NCI-H510A treated with DMSO at 0.1 percent for 48 hours (cell line): ENCODE results near the gene CDADC1.
A peak's percentile ranks its signal among the peaks of the same experiment; 100 is the strongest.
"Not testable (repeated sequence)": the region's sequence is repeated elsewhere in the genome, so short reads cannot be mapped to it uniquely, and the experiment has no call there.

Experiments used
- DNase-seq: peaks from one replicate; lab custom pipeline; 2025; lab: John Stamatoyannopoulos, UW

CDADC1 gene

DNA sequence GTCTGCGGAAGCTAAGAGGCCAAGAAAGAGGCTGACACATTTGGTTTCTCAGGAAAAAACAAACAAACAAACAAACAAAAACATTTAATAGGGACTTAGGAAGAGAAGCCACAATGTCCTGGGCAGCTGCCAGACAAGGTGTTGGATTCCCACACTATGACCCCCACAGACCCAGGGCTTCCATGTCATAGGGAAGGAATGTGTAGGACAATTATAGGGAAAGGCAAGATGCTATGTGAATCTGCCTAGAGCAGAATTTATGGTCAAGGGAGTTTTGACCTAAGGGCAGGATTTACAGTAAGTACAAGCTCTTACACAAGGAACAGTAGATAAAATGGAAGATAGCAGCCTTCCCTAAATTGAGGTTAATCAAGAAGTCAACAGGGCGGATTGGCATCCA, 9.1 kb upstream of the CDADC1 start:
- DNase-seq, result no peak

DNA sequence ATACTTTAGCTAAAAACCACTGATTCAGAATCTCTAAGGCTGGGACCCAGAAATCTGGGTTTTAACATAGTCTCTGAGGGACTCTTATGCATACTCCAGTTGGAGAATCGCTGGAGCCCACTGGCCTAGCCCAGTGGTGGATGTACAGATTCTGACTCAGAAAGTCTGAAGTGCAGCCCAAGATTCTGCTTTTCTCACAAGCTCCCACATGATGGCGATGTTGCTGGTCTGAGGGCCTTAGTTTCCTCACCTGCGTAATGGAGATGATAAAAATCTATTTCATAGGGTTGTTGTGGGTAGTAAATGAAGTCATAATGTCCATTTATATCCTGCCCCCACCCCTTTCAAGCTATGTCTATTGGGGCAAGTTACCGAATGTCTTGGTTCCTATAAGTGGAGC, 7.7 kb upstream of the CDADC1 start:
- DNase-seq, result no peak

DNA sequence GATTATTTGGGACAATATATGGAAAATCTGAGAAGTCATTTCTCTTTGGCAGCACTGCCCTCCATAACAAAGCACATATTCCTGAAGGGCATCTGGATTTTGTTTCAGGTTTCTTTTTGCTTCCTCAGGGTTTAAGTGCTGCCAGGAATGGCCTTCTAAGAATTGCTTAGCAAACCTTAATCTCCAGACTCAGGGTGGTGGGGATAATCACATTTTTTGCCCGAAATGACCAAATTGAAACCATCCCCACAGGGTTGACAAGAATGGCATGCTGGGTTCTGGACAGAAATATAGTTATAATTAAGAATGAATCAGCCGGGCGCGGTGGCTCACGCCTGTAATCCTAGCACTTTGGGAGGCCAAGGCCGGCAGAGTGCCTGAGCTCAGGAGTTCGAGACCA, 6.4 kb upstream of the CDADC1 start:
- no peak for DNase-seq

DNA sequence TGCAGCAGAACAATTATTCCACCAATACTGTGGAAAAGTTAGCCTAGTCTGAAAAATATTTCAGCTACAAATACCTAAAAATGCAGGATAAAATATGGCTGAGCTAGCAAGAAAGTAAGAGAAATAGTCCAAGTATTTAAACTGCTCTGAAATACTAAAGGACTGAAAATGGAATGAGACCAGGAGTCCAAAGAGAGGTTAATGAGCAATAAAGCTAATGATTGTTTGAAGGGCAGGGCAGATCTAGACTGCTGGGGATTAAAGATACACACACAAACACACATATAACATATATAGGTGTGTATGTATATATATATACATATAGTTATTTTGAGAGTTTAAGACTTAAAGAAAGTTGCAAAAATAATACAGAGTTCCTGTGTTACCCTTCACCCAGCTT, 2.6 kb upstream of the CDADC1 start:
- no peak for DNase-seq

DNA sequence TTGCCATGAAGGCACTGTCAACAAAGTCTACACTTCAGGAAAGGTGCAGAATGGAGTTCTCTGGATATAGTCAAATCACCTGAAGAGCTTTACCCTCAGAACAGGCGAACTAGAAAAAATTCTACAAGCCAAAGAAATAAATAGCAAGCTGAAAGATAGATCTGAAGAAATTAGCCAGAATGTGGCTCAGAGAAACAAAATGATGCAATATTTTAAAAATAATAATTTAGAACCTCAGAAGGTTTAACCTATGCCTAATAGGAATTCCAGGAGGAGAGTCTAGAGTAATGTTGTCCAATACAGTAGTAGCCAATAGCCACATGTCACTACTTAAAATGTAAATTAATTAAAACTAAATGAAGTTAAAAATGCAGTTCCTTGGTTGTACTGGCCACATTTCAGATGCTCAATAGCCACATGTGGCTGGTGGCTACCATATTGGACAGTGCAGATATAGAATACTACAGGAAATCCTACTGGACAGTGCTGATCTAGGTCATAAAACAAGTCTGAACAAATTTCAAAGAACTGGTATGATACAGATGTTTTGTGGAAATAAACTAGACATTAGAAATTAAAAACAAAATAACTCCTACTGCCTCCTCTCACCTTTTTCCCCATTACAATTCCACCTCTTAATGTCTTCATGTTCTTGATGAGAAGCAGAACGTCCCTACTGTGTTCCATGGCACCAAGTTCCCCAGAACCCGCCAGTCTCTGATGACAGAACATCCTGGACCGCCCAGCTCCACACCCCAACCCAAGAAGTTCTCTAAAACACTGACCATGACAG, 679 bp upstream of the CDADC1 start:
- DNase-seq, result peak; percentile 14

DNA sequence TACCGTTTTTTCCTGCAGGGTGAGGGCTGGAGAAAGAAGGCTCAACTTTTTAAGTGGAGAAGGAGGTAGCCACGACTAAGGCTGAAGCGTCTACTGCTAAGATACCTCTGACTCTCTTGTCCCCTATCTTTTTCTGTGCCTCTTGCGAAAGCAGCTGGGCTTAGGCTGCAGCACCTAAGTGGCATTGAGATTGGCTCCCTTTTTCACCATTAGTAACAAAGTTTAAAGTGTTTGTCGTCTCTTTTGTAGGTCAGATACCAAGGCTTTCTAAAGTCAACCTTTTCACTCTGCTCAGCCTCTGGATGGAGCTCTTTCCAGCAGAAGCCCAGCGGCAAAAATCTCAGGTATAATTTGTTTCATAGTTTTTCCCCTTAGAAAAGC, 887 bp downstream of the CDADC1 start:
- no peak for DNase-seq

DNA sequence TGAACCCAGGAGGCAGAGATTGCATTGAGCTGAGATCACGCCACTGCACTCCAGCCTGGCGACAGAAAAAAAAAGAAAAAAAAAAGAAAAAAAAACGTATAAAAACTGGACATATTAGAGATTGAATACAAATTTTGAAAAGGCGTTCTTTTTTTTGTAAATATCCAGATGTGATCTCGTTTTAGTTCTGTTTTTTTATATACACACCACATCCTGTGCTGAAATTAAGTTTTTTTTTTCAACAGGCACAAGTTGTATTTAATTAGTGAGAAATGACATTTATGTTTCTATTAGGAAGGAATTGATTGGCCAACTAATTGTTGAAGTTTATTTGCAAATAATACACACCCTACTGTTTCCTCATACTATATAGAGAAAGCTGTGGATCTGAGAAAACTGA, 3.6 kb downstream of the CDADC1 start:
- no peak for DNase-seq

DNA sequence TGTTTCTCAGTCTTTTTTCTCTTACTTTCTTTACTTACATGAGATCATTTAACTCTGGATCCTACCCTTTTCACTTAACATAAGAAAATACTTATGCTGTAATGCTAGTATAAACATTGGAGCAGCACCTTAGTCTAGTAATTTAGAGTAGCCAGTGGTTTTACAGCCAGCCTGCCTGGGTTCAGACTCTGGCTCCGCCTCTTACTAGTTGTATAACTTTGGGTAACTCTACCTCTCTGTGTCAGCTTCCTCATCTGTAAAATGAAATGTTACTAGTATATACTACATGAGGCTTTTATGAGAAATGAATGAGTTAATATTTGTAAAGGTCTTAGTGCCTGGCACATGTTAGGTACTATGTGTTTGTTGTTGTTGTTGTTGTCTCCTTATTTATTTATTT, 5.6 kb downstream of the CDADC1 start:
- no peak for DNase-seq

DNA sequence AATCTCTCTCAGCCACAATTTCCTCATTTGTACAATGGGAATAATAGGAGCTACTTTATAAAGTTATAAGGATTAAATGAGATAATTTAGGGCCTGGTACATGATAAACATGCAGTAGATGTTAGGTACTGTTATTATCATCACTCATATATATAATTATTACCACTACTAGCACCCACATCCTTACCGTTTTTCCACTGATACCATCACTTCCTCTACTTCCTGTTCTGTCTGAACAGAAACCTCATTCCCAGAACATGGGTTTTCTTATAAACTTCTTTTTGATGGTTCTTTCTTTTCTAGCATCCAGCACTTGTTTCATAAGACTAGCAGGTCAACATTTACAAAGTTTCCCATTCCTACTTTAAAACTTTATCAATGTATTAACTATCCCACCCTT, 6.3 kb downstream of the CDADC1 start:
- DNase-seq, result no peak

DNA sequence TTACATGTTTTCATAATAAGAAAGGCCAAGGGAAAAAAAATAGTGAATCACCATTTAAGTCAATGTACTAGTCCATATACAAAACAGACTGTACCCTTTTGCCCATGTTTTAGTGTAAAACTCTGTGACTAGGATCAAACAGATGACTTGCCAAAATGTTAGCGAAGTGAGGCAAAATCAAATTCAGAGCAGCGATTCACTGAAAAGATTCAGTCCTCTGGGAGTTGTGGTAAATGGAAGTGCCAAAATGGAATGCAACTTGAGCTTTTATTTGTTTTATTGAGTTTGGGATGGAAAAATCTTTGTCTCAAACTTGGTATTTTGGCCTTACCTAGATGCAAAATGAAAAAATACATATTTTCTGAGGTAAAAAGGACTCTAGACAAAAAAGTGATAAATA, 9.1 kb downstream of the CDADC1 start:
- no peak for DNase-seq

DNA sequence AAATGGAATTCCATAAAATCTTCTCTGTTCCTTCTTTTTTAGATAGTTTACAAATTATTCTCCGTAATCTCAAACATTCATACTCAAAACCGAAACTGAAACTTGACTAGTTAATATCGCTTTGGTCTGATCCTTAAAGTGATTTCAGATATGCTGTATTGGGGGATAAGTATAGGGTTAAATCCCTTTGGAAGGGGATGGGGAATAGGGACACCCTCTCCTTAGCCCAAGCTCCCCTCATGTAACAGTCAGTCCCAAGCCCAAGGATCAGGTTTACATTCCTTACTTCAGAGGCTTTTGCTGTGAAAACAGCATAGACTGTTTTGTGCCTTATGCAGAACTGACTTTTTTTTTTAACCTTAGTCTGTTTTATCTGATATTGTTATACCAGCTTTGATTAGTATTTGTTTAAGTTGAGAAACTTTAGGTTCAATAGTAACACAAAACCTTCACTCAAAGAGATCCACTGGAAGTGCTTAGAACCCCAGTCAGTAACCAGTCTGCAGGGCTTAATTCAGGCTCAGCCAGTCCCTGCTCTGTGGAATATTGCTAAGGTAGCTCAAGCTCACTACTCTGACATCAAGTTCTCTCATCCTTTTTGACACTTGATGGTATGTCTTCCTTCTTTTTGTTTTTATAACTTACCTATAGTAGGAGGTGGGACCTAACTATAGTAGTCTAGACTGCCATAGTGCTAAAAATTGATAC, 10.5 kb downstream of the CDADC1 start:
- no peak for DNase-seq

DNA sequence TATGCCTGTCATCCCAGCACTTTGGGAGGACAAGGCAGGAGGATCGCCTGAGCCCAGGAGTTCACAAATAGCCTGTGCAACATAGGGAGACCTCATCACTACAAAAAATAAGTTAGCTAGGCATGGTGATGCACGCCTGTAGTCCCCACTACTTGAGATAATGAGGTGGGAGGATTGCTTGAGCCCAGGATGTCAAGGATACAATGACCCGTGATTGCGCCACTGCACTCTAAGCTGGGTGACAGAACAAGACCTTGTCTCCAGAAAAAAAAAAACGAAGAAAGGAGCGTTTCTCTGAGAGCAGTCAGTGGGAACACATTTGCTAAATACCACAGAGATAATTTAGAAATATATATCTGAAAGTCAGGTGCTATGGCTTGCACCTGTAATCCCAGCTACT, 11.9 kb downstream of the CDADC1 start:
- DNase-seq, result no peak

DNA sequence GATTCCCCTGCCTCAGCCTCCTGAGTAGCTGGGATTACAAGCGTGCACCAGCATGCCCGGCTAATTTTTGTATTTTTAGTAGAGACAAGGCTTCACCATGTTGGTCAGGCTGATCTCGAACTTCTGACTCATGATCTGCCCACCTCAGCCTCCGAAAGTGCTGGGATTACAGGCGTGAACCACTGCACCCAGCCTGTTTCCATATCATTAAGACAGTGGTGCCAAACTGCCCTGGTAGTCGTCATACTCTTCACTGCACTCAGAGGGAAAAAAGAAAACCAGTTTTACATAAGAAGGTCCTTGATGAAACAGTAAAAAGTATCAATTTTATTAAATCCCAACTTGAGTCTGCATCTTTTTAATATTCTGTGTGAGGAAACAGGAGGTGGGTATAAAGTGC, 14.9 kb downstream of the CDADC1 start:
- DNase-seq, result no peak

DNA sequence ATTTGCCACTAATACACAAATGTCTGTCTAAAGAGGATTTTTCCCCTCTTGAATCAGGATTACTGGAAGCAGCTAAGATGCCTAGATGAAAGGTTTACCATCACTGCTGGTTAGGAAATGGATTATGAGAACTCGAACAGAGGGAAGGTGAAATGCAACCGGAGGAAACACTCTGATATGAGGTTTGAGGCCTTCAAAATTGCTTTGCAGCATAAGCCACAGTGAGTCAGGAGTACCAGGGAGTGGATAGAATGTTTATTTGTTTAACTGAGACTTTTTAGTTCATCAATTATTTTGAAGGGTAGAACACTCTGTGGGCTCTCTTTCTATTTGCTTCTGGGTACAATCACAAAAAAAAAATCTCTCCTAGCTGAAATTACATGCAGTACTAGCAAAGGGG, 18.1 kb downstream of the CDADC1 start:
- DNase-seq, result no peak

DNA sequence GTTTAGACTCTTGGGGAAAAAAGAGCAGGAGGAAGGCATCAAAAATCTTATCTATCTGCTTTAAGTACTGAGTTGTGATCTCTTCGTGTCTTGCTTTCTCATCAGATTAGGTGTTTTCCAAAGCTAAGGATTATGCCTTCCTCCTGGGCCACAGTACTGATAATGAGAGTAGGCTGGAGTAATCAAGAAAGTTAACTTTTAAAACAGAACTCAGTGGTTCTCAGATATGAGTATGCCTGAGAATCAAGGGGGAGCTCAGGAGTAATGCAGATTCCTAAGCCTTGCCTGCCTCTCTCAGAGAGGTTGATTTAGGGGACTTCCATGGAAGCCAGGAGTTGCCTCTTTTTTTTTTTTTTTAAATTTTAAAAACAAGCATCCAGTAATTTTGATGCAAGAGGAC, 23.5 kb downstream of the CDADC1 start:
- no peak for DNase-seq

DNA sequence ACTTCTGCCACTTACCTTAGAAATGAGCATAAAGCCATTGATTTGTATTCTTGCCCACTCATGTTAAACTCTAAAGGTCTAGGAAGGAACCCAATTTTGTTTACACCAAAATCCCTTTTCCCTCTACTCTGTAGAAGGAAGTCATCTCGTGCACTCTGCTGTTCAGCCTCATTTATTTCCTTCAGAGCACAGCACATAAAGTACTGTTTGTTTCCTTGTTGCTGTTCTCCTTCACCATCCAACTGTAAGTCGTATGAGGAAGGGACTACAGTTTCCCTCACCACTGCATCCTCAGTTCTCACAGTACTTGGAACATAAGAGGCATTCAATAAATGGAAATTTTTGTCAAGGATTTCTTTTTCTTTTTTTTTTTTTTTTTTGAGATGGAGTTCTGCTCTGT, 24.6 kb downstream of the CDADC1 start:
- no peak for DNase-seq

DNA sequence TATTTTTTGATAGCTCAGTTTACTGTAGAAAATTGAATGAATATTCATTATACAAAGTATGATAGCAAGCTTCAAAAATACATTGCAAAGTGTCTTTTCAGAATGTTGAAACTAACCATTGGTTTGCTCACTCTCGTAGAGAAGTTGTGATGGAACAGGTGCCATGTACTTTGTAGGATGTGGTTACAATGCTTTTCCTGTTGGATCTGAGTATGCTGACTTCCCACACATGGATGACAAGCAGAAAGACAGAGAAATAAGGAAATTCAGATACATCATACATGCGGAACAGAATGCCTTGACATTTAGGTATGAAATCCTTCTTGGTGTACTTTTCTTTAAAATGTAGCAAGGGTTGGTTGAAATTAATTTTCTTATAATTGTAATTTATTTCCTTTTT, 30.5 kb downstream of the CDADC1 start:
- DNase-seq, result no peak

DNA sequence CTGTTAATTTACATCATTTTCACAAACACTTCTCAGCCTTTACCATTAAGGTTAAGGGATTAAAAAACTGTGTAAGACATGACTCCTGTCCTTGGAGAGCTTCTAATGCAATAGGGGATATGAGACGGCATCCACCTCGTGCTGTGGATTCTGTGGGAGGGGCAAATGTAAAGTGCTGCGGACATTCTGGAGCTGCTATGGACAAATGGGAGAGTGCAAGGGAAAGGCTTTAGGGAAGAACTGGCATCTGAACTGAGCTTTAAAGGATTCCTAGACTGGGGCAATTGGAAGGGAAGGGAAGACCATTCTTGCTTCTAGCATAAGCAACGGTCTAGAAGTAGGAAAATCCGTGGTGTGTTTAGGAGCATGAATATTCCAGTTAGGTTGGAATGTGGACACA, 31.4 kb downstream of the CDADC1 start:
- DNase-seq, result no peak

DNA sequence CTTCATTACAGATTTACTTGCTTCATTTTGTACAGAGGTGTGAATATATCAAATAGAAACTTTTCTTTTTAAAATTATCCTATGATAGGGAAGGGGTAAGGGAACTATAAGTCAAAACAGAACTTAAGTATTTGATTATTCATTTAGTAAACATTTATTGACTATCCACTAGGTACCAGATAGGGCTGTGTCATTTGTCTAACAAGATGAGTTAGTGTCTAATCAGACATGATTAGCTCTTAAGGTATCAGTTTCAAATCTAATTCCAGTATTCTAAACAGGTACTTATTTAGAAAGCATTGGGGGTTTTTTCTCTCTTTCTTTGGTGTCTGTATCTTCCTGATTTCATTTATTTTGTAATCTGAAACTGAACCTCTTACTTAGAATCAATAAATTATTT, 32.2 kb downstream of the CDADC1 start:
- DNase-seq, result no peak

DNA sequence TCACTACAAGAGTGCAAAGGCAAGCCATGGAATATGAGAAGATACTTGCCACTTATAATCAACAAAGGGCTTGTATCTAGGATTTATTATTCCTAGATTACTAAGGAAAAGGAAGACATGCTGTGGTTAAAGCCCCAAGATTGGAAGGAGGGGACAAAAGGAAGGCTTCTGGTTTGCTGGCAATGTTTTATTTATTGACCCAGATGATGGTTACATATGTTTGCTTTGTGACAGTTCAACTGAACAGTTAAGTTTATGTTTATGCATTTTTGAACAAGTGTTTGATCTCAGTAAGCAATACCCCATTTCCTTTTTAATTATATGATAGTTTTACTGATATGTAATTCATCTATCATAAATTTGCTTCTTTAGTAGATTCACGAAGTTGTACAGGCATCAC, 40.3 kb downstream of the CDADC1 start:
- DNase-seq, result no peak

DNA sequence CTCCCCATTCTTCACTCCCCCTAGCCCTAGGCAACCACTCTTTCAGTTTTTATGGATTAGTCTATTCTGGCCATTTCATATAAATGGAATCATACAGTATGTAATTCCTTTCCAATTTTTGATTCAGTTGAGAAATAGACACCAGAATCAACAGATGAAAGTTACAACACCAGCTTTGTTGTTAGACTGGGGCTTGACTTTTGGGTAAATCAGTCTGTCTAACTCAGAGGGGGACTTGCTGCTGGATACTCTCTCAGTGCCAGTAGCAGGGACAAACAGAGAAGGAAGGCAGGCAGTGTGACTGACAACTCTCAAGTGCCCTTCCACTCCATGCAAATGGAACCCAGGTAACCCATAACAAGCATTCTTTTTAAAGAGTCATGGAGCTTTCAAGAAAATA, 40.7 kb downstream of the CDADC1 start:
- DNase-seq, result no peak

DNA sequence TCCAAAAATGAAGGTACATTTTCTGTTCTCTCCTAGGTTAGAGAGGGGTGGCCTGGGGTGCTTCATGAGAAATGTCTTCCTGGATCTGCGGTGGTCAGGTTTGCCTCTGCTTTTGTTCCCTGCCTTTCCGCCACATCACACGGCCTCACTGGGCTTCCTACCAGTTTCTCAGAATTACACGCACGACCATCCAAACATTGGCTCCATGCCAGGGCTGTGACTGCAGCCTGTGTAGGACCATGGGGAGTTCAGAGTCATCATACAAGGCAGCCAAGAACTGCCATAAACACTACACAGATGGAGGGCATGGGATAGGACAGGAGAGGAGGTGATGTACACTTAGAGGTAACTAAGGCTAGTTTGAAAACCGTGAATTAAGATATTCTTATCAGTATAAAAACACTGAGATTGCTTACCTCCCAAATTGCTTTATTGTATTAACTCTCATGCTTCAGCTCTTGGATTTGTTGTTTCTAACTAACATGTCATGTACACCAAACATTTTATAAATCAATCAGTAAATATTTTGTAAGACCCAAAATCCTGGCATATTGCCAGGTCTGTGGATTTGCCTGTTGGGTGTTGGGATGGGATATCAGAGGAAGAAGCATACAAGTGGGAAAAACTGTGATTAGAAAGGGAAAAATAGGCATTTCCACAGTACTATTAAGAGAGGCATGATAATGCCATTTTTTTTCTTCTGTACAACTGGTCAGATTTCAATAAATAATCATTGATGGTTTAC, 45.2 kb downstream of the CDADC1 start:
- no peak for DNase-seq

DNA sequence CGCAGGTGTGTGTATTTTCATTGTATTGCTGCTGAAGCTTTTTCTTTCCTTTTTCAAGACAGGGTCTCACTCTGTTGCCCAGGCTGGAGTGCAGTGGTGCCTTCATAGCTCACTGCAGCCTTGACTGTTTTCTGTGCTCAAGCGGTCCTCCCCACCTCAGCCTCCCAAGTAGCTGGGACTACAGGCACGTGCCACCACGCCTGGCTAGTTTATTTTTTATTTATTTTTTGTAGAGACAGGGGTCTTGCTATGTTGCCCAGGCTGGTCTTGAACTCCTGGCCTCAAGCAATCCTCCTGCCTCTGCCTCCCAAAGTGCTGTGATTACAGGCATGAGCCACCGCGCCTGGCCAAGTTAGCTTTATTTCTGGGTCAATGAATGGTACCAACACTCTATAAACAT, 47.0 kb downstream of the CDADC1 start:
- DNase-seq, result not testable (repeated sequence)
